ENCODE results near the gene RNLS.

The RNLS gene

GRCh38 chr10:88239212-88239611 is 343.9 kb downstream of the RNLS start:
- Mint-ChIP-seq H3K4me1 (peaks cover 38% of the 10 kb centered on the region), H3K9me3 (no peaks in the 10 kb centered on the region), H3K4me3 (no peak overlapping the region), H3K36me3 (ENCODE audit: low read depth) (no peaks in the 10 kb centered on the region), H3K27ac (peak overlapping the region in 1 of 3 experiments; percentile 42), H3K27me3 (ENCODE audit: low read depth) (no peaks in the 10 kb centered on the region)
- TF ChIP-seq CTCF (IDR thresholded peaks at IDR 0.05; ENCODE audit: unreplicated experiment in 3 of 3), result no peak

DNA sequence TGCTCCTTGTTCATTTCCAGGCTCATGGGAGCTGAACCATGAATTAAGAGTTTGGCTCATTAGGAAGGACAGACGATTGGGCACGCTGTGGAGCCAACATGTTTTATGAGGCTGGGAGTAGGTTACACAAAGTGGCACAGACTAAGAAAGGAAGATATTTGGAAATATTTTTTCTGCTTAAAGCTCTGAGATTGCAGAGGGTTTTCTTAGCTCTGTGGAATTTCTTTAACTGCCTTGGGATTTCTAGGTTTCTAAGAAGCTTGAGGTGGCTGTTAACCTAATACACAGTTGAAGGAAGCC is 344.6 kb downstream of the RNLS start:
- H3K27me3 Mint-ChIP-seq (ENCODE audit: low read depth), result no peaks in the 10 kb centered on the region
- H3K4me1 Mint-ChIP-seq, result peaks cover 37% of the 10 kb centered on the region
- peak overlapping the region in 2 of 3 experiments; percentile 42 to 66 for H3K27ac Mint-ChIP-seq
- TF ChIP-seq CTCF (IDR thresholded peaks at IDR 0.05; ENCODE audit: unreplicated experiment in 3 of 3), result no peak
- no peaks in the 10 kb centered on the region for H3K9me3 Mint-ChIP-seq
- H3K4me3 Mint-ChIP-seq, result no peak overlapping the region
- H3K36me3 Mint-ChIP-seq (ENCODE audit: low read depth), result no peaks in the 10 kb centered on the region

GRCh38 chr10:88237896-88238614 is 345.1 kb downstream of the RNLS start:
- Mint-ChIP-seq H3K4me3 (no peak overlapping the region), H3K36me3 (ENCODE audit: low read depth) (no peaks in the 10 kb centered on the region), H3K27me3 (ENCODE audit: low read depth) (no peaks in the 10 kb centered on the region), H3K27ac (peak overlapping the region; percentile 27 to 66 (median 42)), H3K4me1 (peaks cover 33% of the 10 kb centered on the region), H3K9me3 (no peaks in the 10 kb centered on the region)
- TF ChIP-seq CTCF (IDR thresholded peaks at IDR 0.05; ENCODE audit: unreplicated experiment in 3 of 3), result no peak

GRCh38 chr10:88236121-88236743 is 346.9 kb downstream of the RNLS start:
- H3K27me3 Mint-ChIP-seq (ENCODE audit: low read depth), result no peaks in the 10 kb centered on the region
- peaks cover 39% of the 10 kb centered on the region for H3K4me1 Mint-ChIP-seq
- H3K9me3 Mint-ChIP-seq, result peaks cover 4% of the 10 kb centered on the region
- TF ChIP-seq CTCF (IDR thresholded peaks at IDR 0.05; ENCODE audit: unreplicated experiment in 3 of 3), result no peak
- H3K36me3 Mint-ChIP-seq (ENCODE audit: low read depth), result no peaks in the 10 kb centered on the region
- H3K4me3 Mint-ChIP-seq, result no peak overlapping the region
- H3K27ac Mint-ChIP-seq, result peak overlapping the region in 1 of 3 experiments; percentile 51

GRCh38 chr10:88234297-88234696 is 348.8 kb downstream of the RNLS start:
- no peak for TF ChIP-seq CTCF (IDR thresholded peaks at IDR 0.05; ENCODE audit: unreplicated experiment in 3 of 3)
- peaks cover 8% of the 10 kb centered on the region for H3K9me3 Mint-ChIP-seq
- no peaks in the 10 kb centered on the region for H3K36me3 Mint-ChIP-seq (ENCODE audit: low read depth)
- no peaks in the 10 kb centered on the region for H3K27me3 Mint-ChIP-seq (ENCODE audit: low read depth)
- peaks cover 44% of the 10 kb centered on the region for H3K4me1 Mint-ChIP-seq
- H3K27ac Mint-ChIP-seq, result peak overlapping the region in 2 of 3 experiments; percentile 8 to 36
- no peak overlapping the region for H3K4me3 Mint-ChIP-seq

GRCh38 chr10:88233870-88234269 is 349.2 kb downstream of the RNLS start:
- no peak for TF ChIP-seq CTCF (IDR thresholded peaks at IDR 0.05; ENCODE audit: unreplicated experiment in 3 of 3)
- H3K4me1 Mint-ChIP-seq, result peaks cover 44% of the 10 kb centered on the region
- H3K4me3 Mint-ChIP-seq, result no peak overlapping the region
- H3K9me3 Mint-ChIP-seq, result peaks cover 8% of the 10 kb centered on the region
- no peaks in the 10 kb centered on the region for H3K36me3 Mint-ChIP-seq (ENCODE audit: low read depth)
- peak overlapping the region in 1 of 3 experiments; percentile 8 for H3K27ac Mint-ChIP-seq
- H3K27me3 Mint-ChIP-seq (ENCODE audit: low read depth), result no peaks in the 10 kb centered on the region

Data from nephron (organoid).